GM12878 (cell line): Measurements from ENCODE around the gene AKAP8. TPM values are rescaled to one million over a fixed set of nuclear protein-coding genes. Genes with fewer than 3 reads are reported as not detected.

Experiments used
- ATAC-seq: fragments of 200-7000 bp; cut with Tn5 transposase; 3 replicates; pipeline ENCODE4 v1.9.1; 2020; ENCODE audit warnings: mild to moderate bottlenecking, moderate library complexity
- BruUV-seq: library from RNA; stranded (reverse); fragments of 400-500 nt; replicated peaks from 2 replicates; lab custom pipeline; 2021; lab: Mats Ljungman, UMichigan
- CTCF ChIA-PET: fragments of 300-600 bp; sonication (Branson Sonifier 250); formaldehyde crosslinking; extraction: SDS; loops from one replicate; lab custom pipeline; 2021; ENCODE audit warnings: inconsistent platforms; lab: Yijun Ruan, JAX
- POLR2A ChIA-PET: fragments of 350-600 bp; formaldehyde crosslinking; extraction: SDS; loops from one replicate; lab custom pipeline; 2021; ENCODE audit warnings: inconsistent platforms; lab: Charles Lee
- RAD21 ChIA-PET: fragments of 300-600 bp; sonication (Branson Sonifier 250); formaldehyde crosslinking; loops from one replicate; lab custom pipeline; 2023; ENCODE audit warnings: antibody characterized with exemption; ENCODE audit not compliant: unreplicated experiment; lab: Charles Lee
- SMC1A ChIA-PET: fragments of 300-600 bp; sonication (Branson Sonifier 250); formaldehyde crosslinking; loops from one replicate; lab custom pipeline; 2023; ENCODE audit not compliant: unreplicated experiment, uncharacterized antibody; lab: Charles Lee
- DNase-seq: peaks from one replicate; pipeline ENCODE4 v3.0.0-alpha.2; 2011; ENCODE audit warnings: low read depth, low spot score
- FAIRE-seq: peaks from 3 replicates; lab custom pipeline; 2011; peaks lifted over from hg19 to GRCh38; lab: Jason Lieb, UNC
- H2AFZ ChIP-seq: 2 replicates; pipeline ENCODE4 v1.6.0; 2011; ENCODE audit warnings: low read depth, low read length, control low read depth; ENCODE audit not compliant: control insufficient read depth
- H3K27ac ChIP-seq: 2 replicates; pipeline ENCODE4 v1.5.1; 2011; ENCODE audit warnings: control low read depth; ENCODE audit not compliant: control insufficient read depth, insufficient read depth
- H3K27me3 ChIP-seq, 2 experiments: replicated peaks in 1 of 2; 2 replicates each; pipeline versions ENCODE4 v1.6.0 to v1.6.1; 2011; ENCODE audit warnings: low read length in 1 of 2; ENCODE audit not compliant: control insufficient read depth in 2 of 2, insufficient read depth in 2 of 2
- H3K36me3 ChIP-seq, 2 experiments: 2 replicates each; pipeline ENCODE4 v1.5.1; 2011; ENCODE audit warnings: low read length in 1 of 2; ENCODE audit not compliant: control insufficient read depth in 2 of 2, insufficient read depth in 2 of 2
- H3K4me1 ChIP-seq: 2 replicates; pipeline ENCODE4 v1.6.1; 2011; ENCODE audit warnings: mild to moderate bottlenecking, low read length, moderate library complexity, mixed read lengths; ENCODE audit not compliant: control insufficient read depth, insufficient read depth
- H3K4me2 ChIP-seq: 2 replicates; pipeline ENCODE4 v1.6.0; 2011; ENCODE audit warnings: control low read depth; ENCODE audit not compliant: control insufficient read depth, insufficient read depth
- H3K4me3 ChIP-seq: fragments of 200-600 bp; sonication (generic); 2 replicates; pipeline ENCODE4 v1.5.1; 2016
- H3K79me2 ChIP-seq: 2 replicates; pipeline ENCODE4 v1.6.0; 2011; ENCODE audit warnings: low read length; ENCODE audit not compliant: control insufficient read depth, insufficient read depth
- H3K9ac ChIP-seq: 2 replicates; pipeline ENCODE4 v1.8.0; 2011; ENCODE audit warnings: low read length, control low read depth, mixed read lengths; ENCODE audit not compliant: control insufficient read depth, insufficient read depth
- H3K9me3 ChIP-seq: replicated peaks from 3 replicates; pipeline ENCODE4 v1.5.1; 2011; ENCODE audit warnings: mild to moderate bottlenecking, low read length; ENCODE audit not compliant: control insufficient read depth, insufficient read depth
- H4K20me1 ChIP-seq: 2 replicates; pipeline ENCODE4 v1.6.0; 2011; ENCODE audit not compliant: control insufficient read depth, insufficient read depth
- ATF2 ChIP-seq: IDR thresholded peaks from 2 replicates; pipeline ENCODE4 v1.6.1; 2012; ENCODE audit warnings: low read length, inconsistent platforms
- CTCF ChIP-seq, 3 experiments: IDR thresholded peaks in 2 of 3; conservative IDR thresholded peaks in 1 of 3; 2 replicates each; pipeline ENCODE4 v1.5.1; 2011; ENCODE audit warnings: low read depth in 3 of 3, low read length in 3 of 3, mild to moderate bottlenecking in 3 of 3, control low read depth in 2 of 3, moderate library complexity in 2 of 3, inconsistent platforms in 1 of 3, mixed read lengths in 1 of 3; ENCODE audit not compliant: control insufficient read depth in 2 of 3, insufficient read depth in 1 of 3; ENCODE audit errors: extremely low read depth in 1 of 3
- GABPA ChIP-seq: IDR thresholded peaks from 2 replicates; pipeline ENCODE4 v1.6.1; 2014; ENCODE audit warnings: antibody characterized with exemption, low read depth, mild to moderate bottlenecking, inconsistent platforms
- HDAC6 ChIP-seq: fragments of 200-600 bp; sonication (generic); IDR thresholded peaks from one replicate; pipeline ENCODE4 v1.8.0; 2017; ENCODE audit warnings: antibody characterized with exemption; ENCODE audit not compliant: unreplicated experiment
- POLR2A ChIP-seq: IDR thresholded peaks from 2 replicates; pipeline ENCODE4 v1.6.1; 2011; ENCODE audit warnings: low read depth, mild to moderate bottlenecking, low read length
- RCOR1 ChIP-seq: conservative IDR thresholded peaks from 2 replicates; pipeline ENCODE4 v1.6.1; 2012; ENCODE audit warnings: low read depth, low read length, improper control_type of control experiment
- RELB ChIP-seq: fragments of 450-650 bp; IDR thresholded peaks from 2 replicates; pipeline ENCODE4 v1.6.1; 2017; ENCODE audit warnings: low read depth, mild to moderate bottlenecking, moderate library complexity
- STAT1 ChIP-seq: fragments of 450-650 bp; conservative IDR thresholded peaks from 2 replicates; pipeline ENCODE4 v1.6.1; 2014; ENCODE audit warnings: antibody characterized with exemption, mild to moderate bottlenecking
- TARDBP ChIP-seq: IDR thresholded peaks from 2 replicates; pipeline ENCODE4 v1.6.1; 2016; ENCODE audit warnings: borderline replicate concordance
- ZBTB11 ChIP-seq: fragments of 450-650 bp; formaldehyde crosslinking; IDR thresholded peaks from 2 replicates; pipeline ENCODE4 v1.5.0; 2022; ENCODE audit warnings: mild to moderate bottlenecking, missing genetic modification characterization
- WGBS: methylation state at CpG from one replicate; pipeline ENCODE4 v1.1.6; 2016; ENCODE audit warnings: low lambda C conversion rate; ENCODE audit not compliant: insufficient replicate concordance, insufficient coverage; ENCODE audit errors: missing lambda C conversion rate; 5-methylcytosine and 5-hydroxymethylcytosine counted together
- in situ Hi-C: fragments of 300-500 bp; cut with MboI; formaldehyde crosslinking; loops from 9 replicates; pipeline ENCODE4 v1.14.3; 2018; ENCODE audit warnings: mixed read lengths
- intact Hi-C: fragments of 100-400 bp; cut with micrococcal nuclease; formaldehyde crosslinking; loops from one replicate; pipeline ENCODE4 v1.14.2; 2022; ENCODE audit not compliant: unreplicated experiment
- polyA plus RNA-seq, 11 experiments: library from polyadenylated mRNA; depleted of rRNA in 4 of 11; unstranded in 6 of 11; stranded (reverse) in 5 of 11; fragments of >200 nt; fragmentation: Nextera tagmentation in 4 of 11; fragmentation: Illumina TruSeq in 1 of 11; extraction: Ambion mirVana in 4 of 11; extraction: Trizol in 1 of 11; gene quantifications; 1 replicate in 1 of 11; 2 replicates in 10 of 11; pipeline versions ENCODE4 v1.2.1 to v1.2.3, GENCODE V29; 2011 to 2016; ENCODE audit warnings: inconsistent platforms in 2 of 11, missing spikeins in 2 of 11, low read depth in 1 of 11
- total RNA-seq, 4 experiments: library from RNA; depleted of rRNA in 3 of 4; stranded (reverse); fragments of >200 nt in 3 of 4; fragmentation: Illumina TruSeq in 1 of 4; extraction: Trizol in 1 of 4; gene quantifications; 2 replicates each; pipeline versions ENCODE4 v1.2.1 to v1.2.3, GENCODE V29; 2013 to 2021

The AKAP8 gene
- total and polyA plus RNA-seq, 10 of the 15 experiments (the other 5 are each of a cell fraction or from before 2014, with no cell fraction given): 5.3 to 57.7 (median 20.6) TPM

DNA sequence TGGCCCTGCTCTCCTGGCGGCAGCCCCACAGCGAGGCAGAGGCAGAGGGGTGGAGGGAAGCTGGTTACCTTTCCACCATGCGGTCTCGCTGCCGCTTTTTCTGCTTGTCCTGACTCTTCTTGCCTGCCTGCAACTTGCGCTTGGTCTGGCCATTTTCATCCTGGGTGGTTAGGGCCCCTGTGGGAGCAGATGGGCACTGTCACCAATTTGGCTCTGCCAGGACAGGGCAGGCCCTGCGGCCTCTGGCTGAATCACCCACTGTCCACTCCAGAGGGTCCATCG lies 19.6 kb upstream of the AKAP8 start (continued):
- TF ChIP-seq ATF2 (no peak), HDAC6 (no peak), ZBTB11 (CRISPR knock-in tag) (no peak)

DNA sequence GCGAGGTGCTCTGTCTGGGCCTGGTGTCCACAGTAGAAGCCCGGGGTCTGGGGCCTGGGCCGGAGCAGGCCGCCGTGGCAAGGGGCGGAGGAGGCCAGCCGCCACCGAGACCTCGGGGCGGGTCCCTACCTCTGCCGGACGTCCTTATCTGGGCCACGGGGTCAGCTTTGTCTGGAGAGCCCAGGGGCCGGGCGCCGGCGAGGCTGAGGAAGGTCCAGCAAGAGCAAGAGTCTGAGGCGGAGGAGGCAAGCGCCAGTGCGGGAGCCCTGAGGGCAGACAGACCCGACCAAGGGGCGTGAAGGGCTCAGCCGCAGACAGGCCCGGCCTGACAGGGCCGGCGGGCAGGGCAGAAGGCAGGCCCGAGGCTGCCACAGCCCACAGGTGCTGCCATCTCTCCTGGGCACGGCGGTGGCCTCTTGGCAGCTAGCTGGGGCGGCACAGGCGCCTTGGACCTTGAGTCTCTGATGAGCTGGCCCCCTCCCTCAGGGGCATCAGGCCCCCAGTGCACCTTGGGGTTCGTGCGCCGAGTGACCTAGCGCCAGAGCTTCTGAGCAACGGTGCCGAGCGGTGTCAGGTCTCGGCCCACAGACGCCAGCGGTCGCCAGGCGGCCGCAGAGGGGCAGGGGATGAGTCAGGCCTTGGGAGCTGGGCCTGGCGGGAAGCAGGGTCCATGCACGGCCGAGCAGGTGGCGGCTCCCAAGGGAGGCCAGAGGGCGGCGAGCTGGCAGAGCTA lies 19.1 kb upstream of the AKAP8 start:
- no TSS peak for BruUV-seq
- Histone ChIP-seq H4K20me1 (peaks cover 10% of the 10 kb centered on the region; the same call in 1 of the 2 replicates), H3K9ac (no peak overlapping the region), H3K4me1 (no peaks in the 10 kb centered on the region), H2AFZ (no peak overlapping the region), H3K4me3 (no peak overlapping the region), H3K27ac (no peak overlapping the region), H3K27me3 (no peaks in the 10 kb centered on the region), H3K36me3 (peaks cover 24 to 65% of the 10 kb centered on the region in 2 experiments), H3K4me2 (no peak overlapping the region), H3K79me2 (peaks cover 8% of the 10 kb centered on the region), H3K9me3 (no peaks in the 10 kb centered on the region)
- CTCF ChIA-PET: interaction anchor here (0.7 kb wide), 1 partner anchor 219 kb away, joined by 3 read pairs; no protein-coding TSS in a partner anchor
- SMC1A ChIA-PET: interaction anchor here (0.6 kb wide), 1 partner anchor 220 kb away, joined by 4 read pairs; no protein-coding TSS in a partner anchor
- in situ Hi-C loops: no loop called here
- RAD21 ChIA-PET: no interaction called here
- no peak for ATAC-seq
- DNase-seq: no peak
- FAIRE-seq: no peak
- WGBS: 76% methylated on average over 50 of the region's 50 CpGs
- intact Hi-C loops: no loop called here
- POLR2A ChIA-PET: no interaction called here
- TF ChIP-seq GABPA: no peak
- no peak for TF ChIP-seq STAT1
- no peak for TF ChIP-seq RELB
- TF ChIP-seq CTCF (IDR thresholded peaks at IDR 0.05 in 2 of 3, conservative IDR thresholded peaks at IDR 0.05 in 1 of 3; ENCODE audit: control insufficient read depth in 2 of 3, extremely low read depth in 1 of 3, insufficient read depth in 1 of 3, low read depth in 3 of 3, low read length in 3 of 3): no peak
- TF ChIP-seq RCOR1: no peak
- TF ChIP-seq POLR2A: peak; percentile 30; the same call in 1 of the 2 replicates
- TF ChIP-seq TARDBP: no peak
- TF ChIP-seq, all 136 proteins: peak for 1
